ENCODE data around the gene NTPCR. TPM values are rescaled to one million over a fixed set of nuclear protein-coding genes. Genes with fewer than 3 reads are reported as not detected.

NTPCR gene
- total RNA-seq, 4 donors from 2014 or later = 24.6 to 37.1 (median 28.4) TPM

DNA sequence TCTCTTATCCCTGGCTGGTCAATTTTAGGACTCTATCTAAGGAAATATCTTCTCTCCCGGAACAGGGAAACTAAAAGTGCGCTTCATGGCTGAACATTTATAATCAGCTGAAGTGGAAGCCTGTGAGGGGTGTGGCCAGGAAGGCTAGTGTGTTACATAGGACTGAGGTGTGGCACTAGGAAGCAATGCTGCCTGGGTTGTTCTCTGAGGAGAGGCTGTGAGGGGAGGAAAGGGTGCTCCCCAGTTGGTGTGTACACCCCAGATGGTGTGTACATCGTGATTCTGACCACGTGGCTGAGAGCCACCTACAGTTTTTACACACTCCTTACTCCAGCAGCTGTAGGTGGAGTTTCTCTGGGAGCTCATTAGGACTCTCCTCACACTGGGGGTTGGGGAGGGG lies 16.3 kb downstream of the NTPCR start:
- WGBS, 2 donors (ENCODE audit: low coverage in 1 of 2) = 62 to 63% methylated on average over 2 to 4 of the region's 4 CpGs
- ATAC-seq = no peak
- Histone ChIP-seq H3K9me3 (no peaks in the 10 kb centered on the region), H3K27me3 (no peaks in the 10 kb centered on the region), H3K4me1 (peaks cover 7 to 32% (median 10%) of the 10 kb centered on the region in 3 donors), H3K27ac (no peak overlapping the region), H3K36me3 (peaks cover 3 to 39% of the 10 kb centered on the region in 2 donors), H3K4me3 (no peak overlapping the region)
- TF ChIP-seq CTCF (IDR thresholded peaks at IDR 0.05) = no peak
- no peak for TF ChIP-seq POLR2AphosphoS5 (IDR thresholded peaks at IDR 0.05)
- no peak for TF ChIP-seq EP300 (IDR thresholded peaks at IDR 0.05)
- no peak for TF ChIP-seq POLR2A (IDR thresholded peaks at IDR 0.05)

- Histone ChIP-seq H3K4me3 (no peak overlapping the region), H3K27ac (no peak overlapping the region), H3K4me1 (peaks cover 0 to 17% (median under 1%) of the 10 kb centered on the region in 3 donors), H3K9me3 (no peaks in the 10 kb centered on the region), H3K27me3 (no peaks in the 10 kb centered on the region), H3K36me3 (peaks cover 3 to 56% of the 10 kb centered on the region in 2 donors)
- no peak for TF ChIP-seq POLR2AphosphoS5 (IDR thresholded peaks at IDR 0.05)
- TF ChIP-seq EP300 (IDR thresholded peaks at IDR 0.05) = no peak
- TF ChIP-seq CTCF (IDR thresholded peaks at IDR 0.05) = no peak
- no peak for TF ChIP-seq POLR2A (IDR thresholded peaks at IDR 0.05)
- WGBS, 2 donors (ENCODE audit: low coverage in 1 of 2) = 96 to 100% methylated on average over 1 to 5 of the region's 5 CpGs
- ATAC-seq = no peak
Observed at GRCh38 chr1:232968391-232968790, 18.0 kb downstream of the NTPCR start.

DNA sequence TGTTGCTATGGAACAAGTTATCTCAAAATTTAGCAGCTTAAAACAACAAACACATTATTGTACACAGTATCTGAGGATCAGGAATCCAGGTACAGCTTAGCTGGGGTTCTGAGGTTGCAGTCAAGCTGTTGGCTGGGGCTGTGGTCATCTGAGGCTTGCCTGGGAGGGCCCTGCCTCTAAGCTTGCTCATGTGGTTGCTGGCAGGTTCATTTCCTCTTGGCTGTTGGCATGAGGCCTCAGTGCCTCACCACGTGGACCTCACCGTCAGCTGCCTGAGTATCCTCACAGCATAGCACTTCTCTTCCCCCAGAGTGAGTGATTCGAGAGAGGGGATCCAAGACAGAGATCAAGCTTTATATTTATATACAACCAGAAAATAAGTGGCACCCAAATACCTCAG lies 18.6 kb downstream of the NTPCR start:
- 47 to 67% methylated on average over 1 to 3 of the region's 3 CpGs for WGBS, 2 donors (ENCODE audit: low coverage in 1 of 2)
- H3K36me3 ChIP-seq = peaks cover 3 to 59% of the 10 kb centered on the region in 2 donors
- TF ChIP-seq CTCF (IDR thresholded peaks at IDR 0.05) (no peak), EP300 (IDR thresholded peaks at IDR 0.05) (no peak), POLR2A (IDR thresholded peaks at IDR 0.05) (no peak), POLR2AphosphoS5 (IDR thresholded peaks at IDR 0.05) (no peak)
- no peak overlapping the region for H3K4me3 ChIP-seq
- H3K9me3 ChIP-seq = no peaks in the 10 kb centered on the region
- peaks cover 0 to 14% (median 0%) of the 10 kb centered on the region in 3 donors for H3K4me1 ChIP-seq
- peak; percentile 51 for ATAC-seq
- H3K27ac ChIP-seq = no peak overlapping the region
- H3K27me3 ChIP-seq = no peaks in the 10 kb centered on the region

- Histone ChIP-seq H3K36me3 (peaks cover 3 to 59% of the 10 kb centered on the region in 2 donors), H3K27ac (no peak overlapping the region), H3K27me3 (no peaks in the 10 kb centered on the region), H3K4me1 (peaks cover 0 to 18% (median 0%) of the 10 kb centered on the region in 3 donors), H3K9me3 (no peaks in the 10 kb centered on the region), H3K4me3 (no peak overlapping the region)
- WGBS, 2 donors (ENCODE audit: low coverage in 1 of 2) = 65 to 92% methylated on average over 2 to 5 of the region's 5 CpGs
- TF ChIP-seq POLR2AphosphoS5 (IDR thresholded peaks at IDR 0.05) (no peak), EP300 (IDR thresholded peaks at IDR 0.05) (no peak), POLR2A (IDR thresholded peaks at IDR 0.05) (no peak), CTCF (IDR thresholded peaks at IDR 0.05) (no peak)
- no peak for ATAC-seq
Observed at GRCh38 chr1:232969799-232970198, 19.4 kb downstream of the NTPCR start.

- Histone ChIP-seq H3K4me1 (peaks cover 0 to 22% (median 0%) of the 10 kb centered on the region in 3 donors), H3K36me3 (peaks cover 3 to 65% of the 10 kb centered on the region in 2 donors), H3K27ac (no peak overlapping the region), H3K27me3 (no peaks in the 10 kb centered on the region), H3K9me3 (no peaks in the 10 kb centered on the region), H3K4me3 (no peak overlapping the region)
- 71 to 93% methylated on average over 3 to 4 of the region's 4 CpGs for WGBS, 2 donors (ENCODE audit: low coverage in 1 of 2)
- TF ChIP-seq POLR2AphosphoS5 (IDR thresholded peaks at IDR 0.05) = no peak
- TF ChIP-seq POLR2A (IDR thresholded peaks at IDR 0.05) = no peak
- ATAC-seq = no peak
Observed at GRCh38 chr1:232970508-232970907, 20.1 kb downstream of the NTPCR start.

Data from gastroesophageal sphincter (tissue), 4 donors.